GM15510 (cell line): Measurements from ENCODE around the gene PRDM15.

Experiments
- POLR2A ChIP-seq: IDR thresholded peaks from 3 replicates; pipeline ENCODE4 v1.6.1; 2011; ENCODE audit warnings: borderline replicate concordance; ENCODE audit not compliant: insufficient read length; ENCODE audit errors: extremely low read depth

PRDM15 gene

DNA sequence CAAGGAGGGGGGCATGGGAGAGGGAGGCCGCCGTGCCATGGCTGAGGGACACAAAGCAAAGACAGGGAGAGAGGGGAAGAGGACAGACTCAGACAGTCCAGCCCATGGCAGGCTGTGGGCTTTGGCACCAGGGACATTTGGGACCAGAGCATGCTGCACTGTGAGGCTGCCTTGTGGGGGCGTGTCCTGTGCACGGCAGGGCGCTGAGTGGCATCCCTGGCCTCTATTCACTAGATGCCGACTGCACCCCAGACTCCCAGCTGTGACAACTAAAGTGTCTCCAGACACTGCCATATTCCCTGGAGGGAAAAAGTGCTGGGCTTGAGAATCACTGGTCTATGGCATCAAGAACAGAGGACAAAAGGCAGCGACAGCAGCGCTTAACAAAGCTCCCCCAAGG is 18.6 kb upstream of the PRDM15 start:
- no peak for TF ChIP-seq POLR2A

DNA sequence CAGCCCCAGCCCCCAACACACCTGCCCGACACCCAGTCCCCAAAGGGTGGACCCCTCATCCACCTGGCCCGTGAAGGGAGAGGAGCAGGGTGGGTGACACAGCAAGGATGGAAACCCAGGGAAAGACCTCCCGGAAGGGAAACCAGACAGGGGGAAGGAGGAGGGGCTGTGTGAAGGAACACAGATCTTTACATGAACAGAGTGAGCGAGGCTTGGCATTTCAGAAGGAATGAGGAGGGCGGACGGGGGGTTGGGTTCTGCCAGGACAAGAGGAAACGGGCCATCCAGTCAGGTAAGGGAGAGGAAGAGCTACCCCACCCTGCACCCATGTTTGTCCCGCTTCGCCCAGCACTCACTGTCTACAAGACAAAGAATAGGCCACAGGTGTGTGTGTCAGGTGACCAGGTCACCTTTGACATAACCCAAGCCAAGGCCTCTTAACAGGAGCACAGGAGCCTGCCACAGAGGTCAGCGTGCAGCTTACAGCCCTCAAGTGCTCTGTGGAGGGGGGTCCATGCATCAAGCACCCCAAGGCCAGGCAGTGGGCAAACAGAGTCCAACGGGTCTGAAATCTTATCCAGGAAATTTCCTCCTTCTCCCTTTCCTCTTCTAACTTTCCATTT is 18.0 kb upstream of the PRDM15 start:
- TF ChIP-seq POLR2A, result no peak

DNA sequence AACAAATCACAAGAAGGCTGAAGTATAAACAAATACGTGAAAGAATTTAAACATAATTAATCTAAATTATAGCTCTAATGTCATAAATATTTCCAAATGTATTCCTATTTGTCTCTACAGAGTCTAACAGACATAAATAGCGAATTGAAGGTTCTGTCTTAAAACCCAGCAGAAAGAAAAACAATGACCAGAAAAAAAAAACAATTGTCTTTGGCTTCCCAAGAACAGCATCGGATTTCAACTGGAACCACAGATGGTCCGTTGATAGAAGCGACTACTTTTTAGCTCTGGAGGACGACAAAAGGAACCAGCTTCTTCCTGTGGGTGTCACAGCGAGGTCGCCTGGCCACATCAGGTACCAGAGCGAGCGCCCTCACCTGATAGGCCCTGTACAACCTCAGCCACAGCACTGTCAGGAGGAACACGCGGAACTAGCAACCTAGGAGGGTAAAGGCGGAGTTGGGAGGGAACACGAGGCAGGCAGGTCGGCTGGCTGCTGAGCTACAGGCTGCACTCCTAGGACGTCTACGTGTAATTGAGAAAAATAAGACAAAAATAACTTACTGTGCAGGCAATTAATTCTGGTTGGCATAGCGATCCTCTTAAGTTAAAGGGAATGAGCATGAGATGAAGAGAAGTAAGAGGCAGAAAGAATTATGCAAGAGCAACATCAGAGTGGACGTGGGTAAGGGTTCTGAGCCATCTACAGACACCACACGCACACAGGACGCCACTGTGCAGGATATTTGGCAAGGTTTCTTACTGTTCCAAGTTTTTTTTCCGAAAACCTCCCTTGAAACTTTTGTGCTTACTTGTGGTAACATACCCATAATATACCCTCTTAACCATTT is 16.7 kb upstream of the PRDM15 start:
- TF ChIP-seq POLR2A, result no peak

DNA sequence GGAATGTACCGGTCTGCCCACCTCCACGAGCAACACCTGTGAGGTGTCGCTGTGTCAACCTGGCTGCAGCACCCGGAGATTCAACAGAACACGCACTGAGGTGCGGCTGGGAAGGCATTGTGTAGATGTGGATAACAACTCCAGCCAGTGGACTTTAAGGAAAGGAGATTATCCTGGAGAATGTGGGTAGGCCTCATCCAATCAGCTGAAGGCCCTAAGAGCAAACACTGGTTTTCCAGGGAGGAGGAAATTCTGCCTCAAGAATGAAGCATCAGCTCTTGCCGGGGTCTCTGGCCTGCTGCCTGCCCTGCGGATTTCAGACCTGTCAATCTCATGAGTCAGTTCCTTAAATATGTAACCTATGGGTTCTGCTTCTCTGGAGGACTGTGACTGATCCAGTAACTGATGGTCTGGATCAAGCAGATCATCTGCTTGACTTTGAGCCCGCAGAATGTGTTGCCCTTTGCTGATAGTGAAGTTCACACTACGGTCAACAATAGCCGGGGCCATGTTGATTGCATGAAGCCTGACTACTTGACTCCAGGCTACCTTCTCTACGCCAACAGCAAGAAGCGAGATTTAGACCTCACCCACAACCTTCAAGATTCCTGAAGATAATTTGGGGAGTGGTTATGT is 15.9 kb upstream of the PRDM15 start:
- TF ChIP-seq POLR2A, result no peak

DNA sequence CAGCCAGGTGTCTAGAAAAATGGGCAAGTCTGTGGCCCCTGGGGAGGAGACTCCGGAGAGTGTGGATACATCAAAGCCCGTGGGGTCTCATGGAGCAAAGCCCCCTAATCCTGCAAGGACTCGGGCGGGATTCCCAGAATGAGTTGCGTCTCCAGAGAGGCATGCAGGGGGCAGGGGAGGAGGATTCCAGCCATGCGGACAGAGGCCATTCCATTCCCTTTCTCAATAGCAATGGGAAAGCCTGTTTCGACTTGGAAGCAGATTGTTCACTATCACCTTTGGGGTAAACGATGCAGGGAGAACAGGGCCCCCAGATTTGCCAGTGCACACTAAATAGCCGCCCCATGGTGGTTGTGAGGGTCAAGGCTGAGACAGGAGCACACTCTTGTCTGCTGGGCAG is 15.4 kb upstream of the PRDM15 start:
- no peak for TF ChIP-seq POLR2A

DNA sequence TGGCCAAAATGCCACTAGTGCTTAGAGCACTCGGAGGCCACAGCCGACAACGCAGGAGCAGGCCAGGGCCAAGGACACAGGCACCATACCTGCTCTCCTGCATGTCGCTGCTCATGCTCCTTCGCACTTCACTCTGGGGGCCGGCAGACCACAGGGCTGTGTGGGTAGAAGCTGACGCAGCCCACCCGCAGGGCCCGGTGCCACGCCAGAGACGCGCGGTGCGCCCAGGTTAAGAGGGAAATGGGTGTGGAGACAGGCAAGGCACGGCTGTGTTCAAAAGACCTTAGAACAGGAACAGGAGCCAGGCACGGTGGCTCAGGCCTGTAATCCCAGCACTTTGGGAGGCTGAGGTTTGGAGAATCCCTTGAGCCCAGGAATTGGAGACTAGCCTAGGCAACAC is 13.6 kb upstream of the PRDM15 start:
- no peak for TF ChIP-seq POLR2A

DNA sequence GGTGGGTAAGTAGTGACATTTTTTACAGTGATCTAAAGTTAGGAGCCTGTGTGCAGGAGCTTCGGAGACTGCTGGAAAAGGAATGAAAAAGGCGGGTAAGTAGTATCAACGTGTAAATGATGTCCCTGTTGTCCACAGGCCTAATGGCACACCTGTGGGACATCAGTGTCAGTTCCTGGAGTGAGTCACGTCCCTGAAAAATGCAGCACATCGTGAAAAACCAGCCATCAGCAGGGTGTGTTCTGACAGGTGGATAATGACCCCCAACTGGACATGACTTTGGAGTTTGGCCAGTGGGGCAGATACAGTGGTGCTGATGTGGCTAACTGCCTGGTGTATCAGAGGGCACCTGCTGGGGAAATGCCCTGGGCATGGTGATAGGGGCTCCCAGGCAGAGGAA is 12.0 kb upstream of the PRDM15 start:
- no peak for TF ChIP-seq POLR2A

DNA sequence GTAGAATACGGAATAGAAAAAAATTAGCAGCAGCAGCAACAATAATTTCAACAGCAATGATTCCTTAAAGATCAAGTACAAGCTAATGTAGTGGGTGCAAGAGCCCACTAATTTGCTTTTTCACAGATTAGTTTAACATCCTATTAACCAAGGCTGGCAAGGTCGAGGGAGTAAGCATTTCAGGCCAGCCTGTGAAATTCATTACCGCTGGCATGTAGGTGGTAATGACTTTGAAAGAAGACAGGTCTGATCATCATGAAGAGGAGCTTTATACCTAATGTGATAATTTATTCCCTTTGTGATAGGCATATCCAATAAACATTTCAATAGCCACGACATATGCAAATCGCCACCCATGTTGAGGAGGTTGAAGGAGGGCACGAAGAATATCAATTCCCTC is 11.2 kb upstream of the PRDM15 start:
- no peak for TF ChIP-seq POLR2A

DNA sequence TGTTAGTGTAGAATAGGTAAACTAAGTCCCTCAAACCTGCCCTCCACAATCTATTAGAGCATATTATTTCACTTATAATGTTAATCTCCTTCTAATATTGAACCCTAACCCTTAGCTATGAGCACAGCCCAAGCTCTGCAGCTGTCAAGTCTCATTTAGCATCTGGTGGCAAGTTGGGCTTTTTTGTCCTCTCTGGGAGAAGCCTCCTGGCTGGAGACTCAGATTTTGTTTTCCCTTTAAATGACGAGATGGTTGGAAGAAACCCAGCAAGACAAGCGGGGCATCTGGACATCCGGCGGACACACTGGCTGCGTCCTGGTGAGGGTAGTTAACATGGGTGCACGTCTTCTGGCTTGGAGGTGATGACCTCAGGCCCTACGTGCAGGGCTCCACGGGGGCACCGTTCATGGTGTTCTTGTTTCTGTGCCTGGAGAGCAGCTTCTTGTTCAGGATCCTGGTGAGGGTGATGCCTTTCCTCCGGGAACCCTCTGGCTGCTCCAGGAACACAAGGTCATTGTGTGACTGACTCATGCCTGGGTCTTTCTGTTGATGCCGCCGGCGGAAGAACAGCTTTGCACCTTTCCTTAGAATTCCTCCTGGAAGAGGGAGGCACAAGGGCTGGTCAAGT is 9.7 kb upstream of the PRDM15 start:
- no peak for TF ChIP-seq POLR2A

DNA sequence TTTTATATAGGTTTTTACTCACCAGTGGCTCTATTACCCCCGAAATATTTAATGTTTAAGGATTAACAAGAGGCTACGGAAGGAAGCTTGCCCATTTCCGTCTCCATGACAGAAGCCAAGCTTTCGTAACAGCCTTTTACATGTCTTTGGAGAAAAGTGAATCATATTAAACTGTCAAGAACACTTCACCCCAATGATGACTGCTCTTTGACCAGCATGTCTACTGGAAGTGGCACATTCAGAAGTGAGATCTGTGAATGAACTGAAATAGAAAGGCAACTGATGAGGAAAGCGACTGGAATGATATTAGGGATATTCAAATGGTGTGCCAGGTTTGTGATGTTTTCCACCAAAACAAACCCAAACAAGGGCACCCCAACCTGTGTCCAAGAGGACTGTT is 8.5 kb upstream of the PRDM15 start:
- TF ChIP-seq POLR2A, result no peak

DNA sequence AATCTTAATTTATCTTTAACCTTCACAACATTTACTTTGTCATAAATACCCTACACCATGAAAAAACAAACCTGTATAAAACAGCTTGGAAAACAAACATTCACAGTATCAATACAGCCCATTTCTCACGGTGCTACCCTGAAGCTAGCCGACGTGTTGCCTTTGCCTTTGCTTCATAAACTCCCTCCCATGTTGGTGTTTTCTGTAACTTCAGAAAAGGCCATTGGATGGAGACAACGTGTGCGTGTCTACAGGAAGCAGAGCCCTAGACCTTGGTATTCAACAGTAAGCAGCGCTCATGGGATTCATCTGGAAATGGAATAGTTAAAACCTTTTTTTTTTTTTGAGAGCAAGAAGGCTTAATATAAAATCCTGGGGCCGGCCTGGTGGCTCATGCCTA is 7.2 kb upstream of the PRDM15 start:
- no peak for TF ChIP-seq POLR2A

DNA sequence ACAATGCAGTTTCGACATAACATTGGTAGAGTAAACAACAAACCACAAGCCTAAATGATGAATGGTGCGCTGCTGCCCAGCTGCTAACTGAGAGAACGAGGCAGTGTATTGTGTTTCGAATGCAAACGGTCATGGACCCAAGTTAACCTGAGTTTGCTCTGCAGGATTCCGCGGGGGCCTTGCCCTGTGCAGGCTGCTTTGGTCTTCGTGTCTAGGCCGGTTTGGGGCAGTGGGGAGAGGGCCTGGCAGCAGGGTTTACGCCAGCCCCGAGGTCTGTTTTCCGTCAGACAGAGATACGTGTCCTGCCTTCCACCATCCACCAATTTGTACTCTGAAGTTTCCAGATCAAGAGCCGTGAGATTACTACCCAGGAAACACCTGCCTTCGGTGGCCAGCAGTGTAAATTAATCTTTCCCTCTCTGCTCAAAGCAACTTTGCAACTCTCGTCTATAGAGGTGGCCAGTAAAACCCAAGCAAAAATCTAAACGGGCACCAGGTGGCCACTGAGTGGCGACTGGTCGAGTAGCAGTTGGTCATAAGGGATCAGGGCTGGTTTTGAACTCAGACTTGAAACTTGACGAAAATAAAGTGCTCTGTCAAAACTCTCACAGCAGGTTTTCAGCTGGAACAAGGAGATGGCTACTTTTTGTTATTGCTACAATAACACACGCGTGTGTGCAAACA is 6.3 kb upstream of the PRDM15 start:
- no peak for TF ChIP-seq POLR2A

DNA sequence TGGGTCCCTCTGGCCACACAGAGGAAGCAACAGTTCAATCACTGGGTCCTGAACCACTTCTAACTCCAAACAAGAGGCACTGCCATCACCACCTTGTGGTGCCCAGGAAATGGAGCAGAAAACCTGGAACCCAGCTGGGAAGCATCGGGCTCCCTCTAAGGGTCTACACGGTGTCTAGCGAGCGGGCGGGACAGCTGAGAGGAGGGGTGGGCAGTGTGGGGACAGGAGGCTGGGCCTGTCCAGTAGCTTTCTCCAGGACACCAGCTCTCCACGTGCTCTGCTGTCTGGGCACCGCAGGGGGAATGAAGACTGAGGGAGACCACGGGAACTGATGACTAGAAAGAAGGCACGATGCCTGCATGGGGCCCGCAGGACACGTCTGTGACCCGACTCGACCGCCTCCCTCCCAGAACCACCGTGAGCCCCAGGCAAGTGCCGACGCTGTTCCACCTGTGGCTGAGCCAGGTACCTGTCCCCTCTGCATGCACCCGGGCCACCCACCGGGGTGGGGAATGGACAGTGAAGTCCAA is 5.4 kb upstream of the PRDM15 start:
- no peak for TF ChIP-seq POLR2A

DNA sequence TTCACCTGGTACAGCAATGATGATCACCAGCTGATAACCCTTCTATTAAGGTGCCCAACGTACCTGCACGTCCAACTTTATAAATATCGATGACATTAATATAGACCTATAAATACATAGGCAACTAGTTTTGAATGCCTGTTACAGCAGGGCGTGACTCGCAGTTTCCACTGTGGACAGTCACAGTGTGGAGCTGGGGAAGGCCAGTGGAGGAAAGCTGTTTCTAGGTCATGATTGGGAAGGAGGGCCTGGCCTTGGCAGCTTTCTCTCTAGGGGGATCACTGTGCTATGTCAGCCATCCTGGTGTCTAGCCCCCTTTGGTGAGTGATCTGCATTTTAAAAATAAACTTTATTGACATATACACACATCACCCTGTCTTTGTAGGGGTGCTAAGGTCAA is 4.4 kb upstream of the PRDM15 start:
- TF ChIP-seq POLR2A, result no peak
